ENCODE results near the gene VKORC1L1. TPM values are rescaled to one million over a fixed set of nuclear protein-coding genes. Genes with fewer than 3 reads are reported as not detected.
"Not testable (repeated sequence)": the region's sequence is repeated elsewhere in the genome, so short reads cannot be mapped to it uniquely, and the experiment has no call there.

Gene VKORC1L1
- total and polyA plus RNA-seq, 9 of the 15 experiments (the other 6 are each of a cell fraction or from before 2014, with no cell fraction given) = 6.8 to 36.5 (median 19.3) TPM

- ATAC-seq; H3K9ac ChIP-seq (ENCODE audit: insufficient read depth in 1 of 2, low read depth in 2 of 2, low read length in 2 of 2); DNase-seq (ENCODE audit: extremely low read depth in 1 of 4, low spot score in 3 of 4); H3K4me2 ChIP-seq (ENCODE audit: insufficient read depth, low read length); H4K20me1 ChIP-seq (replicated peaks; ENCODE audit: control insufficient read depth, insufficient read depth, low read length); H3K4me1 ChIP-seq (replicated peaks in 1 of 2; ENCODE audit: control insufficient read depth in 2 of 2, insufficient read depth in 2 of 2, low read length in 2 of 2); BruUV-seq (replicated peaks); H3K36me3 ChIP-seq (ENCODE audit: control insufficient read depth, insufficient read depth, low read length); H3K4me3 ChIP-seq; FAIRE-seq; H3K79me2 ChIP-seq (ENCODE audit: control insufficient read depth, insufficient read depth, low read length); intact Hi-C loops (cut with micrococcal nuclease); H2AFZ ChIP-seq (ENCODE audit: low read depth, low read length); CTCF ChIA-PET (ENCODE audit: low intra/inter-chr PET ratio); H3K9me3 ChIP-seq (replicated peaks; ENCODE audit: control insufficient read depth, insufficient read depth, low read depth, low read length); H3K27ac ChIP-seq (ENCODE audit: extremely low read depth, low read depth, low read length); H3K27me3 ChIP-seq (ENCODE audit: control insufficient read depth in 2 of 2, insufficient read depth in 2 of 2, low read length in 2 of 2); H3K9me1 ChIP-seq (ENCODE audit: control insufficient read depth, insufficient read depth, low read length); in situ Hi-C loops (cut with MboI): not testable (repeated sequence)
- POLR2A ChIA-PET = interaction anchor here (0.6 kb wide), 1 partner anchor 10 kb away, joined by 3 read pairs; no protein-coding TSS in a partner anchor
- WGBS (ENCODE audit: insufficient coverage, low coverage, missing lambda C conversion rate) = 56% methylated on average over 3 of the region's 3 CpGs
- TF ChIP-seq NFE2 (IDR thresholded peaks at IDR 0.05; ENCODE audit: low read depth) = 0 out of 2 replicates have a peak, but pooled peaks have one; percentile 6
- peak; percentile 96 for TF ChIP-seq RBM25 (IDR thresholded peaks at IDR 0.05; ENCODE audit: low read depth, low read length, severe bottlenecking)
- TF ChIP-seq, protein P1, sequence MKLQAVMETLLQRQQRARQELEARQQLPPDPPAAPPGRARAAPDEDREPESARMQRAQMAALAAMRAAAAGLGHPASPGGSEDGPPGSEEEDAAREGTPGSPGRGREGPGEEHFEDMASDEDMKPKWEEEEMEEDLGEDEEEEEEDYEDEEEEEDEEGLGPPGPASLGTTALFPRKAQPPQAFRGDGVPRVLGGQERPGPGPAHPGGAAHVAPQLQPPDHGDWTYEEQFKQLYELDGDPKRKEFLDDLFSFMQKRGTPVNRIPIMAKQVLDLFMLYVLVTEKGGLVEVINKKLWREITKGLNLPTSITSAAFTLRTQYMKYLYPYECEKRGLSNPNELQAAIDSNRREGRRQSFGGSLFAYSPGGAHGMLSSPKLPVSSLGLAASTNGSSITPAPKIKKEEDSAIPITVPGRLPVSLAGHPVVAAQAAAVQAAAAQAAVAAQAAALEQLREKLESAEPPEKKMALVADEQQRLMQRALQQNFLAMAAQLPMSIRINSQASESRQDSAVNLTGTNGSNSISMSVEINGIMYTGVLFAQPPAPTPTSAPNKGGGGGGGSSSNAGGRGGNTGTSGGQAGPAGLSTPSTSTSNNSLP (IDR thresholded peaks at IDR 0.05; ENCODE audit: borderline replicate concordance, low read depth, low read length) = 0 out of 2 replicates have a peak, but pooled peaks have one; percentile 42
Observed at GRCh38 chr7:65836684-65837083, 36.2 kb upstream of the VKORC1L1 start.

- DNase-seq (ENCODE audit: extremely low read depth in 1 of 4, low spot score in 3 of 4); TF ChIP-seq JUN (CRISPR knock-in tag; IDR thresholded peaks at IDR 0.05; ENCODE audit: borderline replicate concordance); ATF1 (CRISPR knock-in tag; IDR thresholded peaks at IDR 0.05); JUND (IDR thresholded peaks at IDR 0.05; ENCODE audit: borderline replicate concordance, low read depth, low read length): not testable (repeated sequence)
- WGBS (ENCODE audit: insufficient coverage, low coverage, missing lambda C conversion rate) = 53% methylated on average over 5 of the region's 5 CpGs
- peak; percentile 49; the same call in 1 of the 2 replicates for TF ChIP-seq JUN (IDR thresholded peaks at IDR 0.05; ENCODE audit: borderline replicate concordance, low read depth, low read length)
- 0 out of 2 replicates have a peak, but pooled peaks have one; percentile 26 for TF ChIP-seq ATF1 (tag; IDR thresholded peaks at IDR 0.05)
- 0 out of 2 replicates have a peak, but pooled peaks have one; percentile 6 for TF ChIP-seq NFE2 (IDR thresholded peaks at IDR 0.05; ENCODE audit: low read depth)
- TF ChIP-seq, protein P2, sequence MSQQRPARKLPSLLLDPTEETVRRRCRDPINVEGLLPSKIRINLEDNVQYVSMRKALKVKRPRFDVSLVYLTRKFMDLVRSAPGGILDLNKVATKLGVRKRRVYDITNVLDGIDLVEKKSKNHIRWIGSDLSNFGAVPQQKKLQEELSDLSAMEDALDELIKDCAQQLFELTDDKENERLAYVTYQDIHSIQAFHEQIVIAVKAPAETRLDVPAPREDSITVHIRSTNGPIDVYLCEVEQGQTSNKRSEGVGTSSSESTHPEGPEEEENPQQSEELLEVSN (IDR thresholded peaks at IDR 0.05; ENCODE audit: borderline replicate concordance in 1 of 2, extremely low read depth in 1 of 2, insufficient read depth in 1 of 2, insufficient read length in 1 of 2, low read depth in 1 of 2, low read length in 1 of 2, poor library complexity in 1 of 2, severe bottlenecking in 1 of 2) = peak in 1 of 2 experiments; percentile 24
- 0 out of 3 replicates have a peak, but pooled peaks have one; percentile 34 for TF ChIP-seq JUND (tag; IDR thresholded peaks at IDR 0.05; ENCODE audit: borderline replicate concordance, low read depth, low read length)
Observed at GRCh38 chr7:65837541-65837956, 35.3 kb upstream of the VKORC1L1 start.

More at GRCh38 chr7:65837541-65837956, 35.3 kb upstream of the VKORC1L1 start:
- H3K4me1 ChIP-seq (replicated peaks in 1 of 2; ENCODE audit: control insufficient read depth in 2 of 2, insufficient read depth in 2 of 2, low read length in 2 of 2); FAIRE-seq; BruUV-seq (replicated peaks); H3K9me3 ChIP-seq (replicated peaks; ENCODE audit: control insufficient read depth, insufficient read depth, low read depth, low read length); H4K20me1 ChIP-seq (replicated peaks; ENCODE audit: control insufficient read depth, insufficient read depth, low read length); H3K27ac ChIP-seq (ENCODE audit: extremely low read depth, low read depth, low read length); H3K9me1 ChIP-seq (ENCODE audit: control insufficient read depth, insufficient read depth, low read length); H3K4me3 ChIP-seq; H3K36me3 ChIP-seq (ENCODE audit: control insufficient read depth, insufficient read depth, low read length); in situ Hi-C loops (cut with MboI); intact Hi-C loops (cut with micrococcal nuclease); ATAC-seq; H3K9ac ChIP-seq (ENCODE audit: insufficient read depth in 1 of 2, low read depth in 2 of 2, low read length in 2 of 2); H3K27me3 ChIP-seq (ENCODE audit: control insufficient read depth in 2 of 2, insufficient read depth in 2 of 2, low read length in 2 of 2); H3K4me2 ChIP-seq (ENCODE audit: insufficient read depth, low read length); CTCF ChIA-PET (ENCODE audit: low intra/inter-chr PET ratio); H3K79me2 ChIP-seq (ENCODE audit: control insufficient read depth, insufficient read depth, low read length); H2AFZ ChIP-seq (ENCODE audit: low read depth, low read length): not testable (repeated sequence)
- POLR2A ChIA-PET = interaction anchor here (0.7 to 1.0 kb wide), 2 partner anchors 11 to 32 kb away, joined by 3 to 5 read pairs; no protein-coding TSS in a partner anchor
